GM19239 (cell line): ENCODE results near the gene GALC.
"Not testable (repeated sequence)": the region's sequence is repeated elsewhere in the genome, so short reads cannot be mapped to it uniquely, and the experiment has no call there.

Experiments used
- DNase-seq: peaks from one replicate; pipeline ENCODE4 v3.0.0; 2011; ENCODE audit warnings: low spot score; ENCODE audit not compliant: insufficient read length
- FAIRE-seq: peaks from 2 replicates; lab custom pipeline; 2011; peaks lifted over from hg19 to GRCh38; lab: Jason Lieb, UNC

GALC gene

DNA sequence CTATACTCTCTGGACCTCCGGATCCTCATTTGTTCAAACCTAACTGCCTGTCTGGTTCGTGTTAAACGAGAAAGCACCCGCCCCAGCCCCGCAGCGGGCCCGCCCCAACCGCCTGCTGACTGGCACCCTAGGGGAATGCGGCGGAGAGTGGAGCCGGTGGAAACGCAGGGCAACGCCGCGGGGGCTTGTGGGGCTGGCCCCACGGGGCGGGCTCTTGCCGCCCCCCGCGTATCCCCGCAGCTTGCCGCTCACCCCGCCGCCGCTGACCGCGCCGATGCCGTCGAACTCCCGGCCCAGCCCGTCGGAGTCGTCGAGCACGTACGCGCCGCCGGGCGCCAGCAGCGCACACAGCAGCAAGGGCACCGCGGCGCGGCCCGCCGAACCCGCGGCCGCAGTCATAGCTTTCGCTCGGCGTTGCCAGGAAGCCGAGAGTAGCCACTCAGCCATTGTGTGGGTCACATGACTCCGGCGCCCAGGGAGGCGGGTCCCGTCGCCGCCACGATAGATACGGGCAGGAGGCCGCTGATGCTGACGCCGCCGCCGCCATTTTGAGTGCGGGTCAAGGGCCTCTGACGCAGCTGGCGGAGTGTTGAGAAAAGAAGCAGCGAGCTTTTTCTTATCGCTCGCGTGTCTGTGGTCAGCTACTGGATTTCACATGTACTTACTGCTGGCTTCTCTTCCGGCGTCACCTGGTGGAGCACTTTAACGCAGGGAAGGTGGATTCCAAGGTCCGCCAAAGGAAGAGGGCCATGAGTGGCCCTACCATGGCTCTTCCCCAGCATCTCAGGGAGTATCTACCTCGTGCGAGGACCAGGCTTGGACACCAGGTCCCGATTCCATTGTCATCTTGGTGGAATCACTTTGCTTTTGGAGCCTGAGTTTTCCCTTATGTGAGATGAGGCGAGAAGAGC is at the start of gene GALC:
TSS of gene GALC (minus strand) at position 465 of the 911 bp plus-strand sequence. CDS start at position 447, 18 bp downstream.
- DNase-seq, result peak; percentile 68
- FAIRE-seq, result peak; percentile 91

DNA sequence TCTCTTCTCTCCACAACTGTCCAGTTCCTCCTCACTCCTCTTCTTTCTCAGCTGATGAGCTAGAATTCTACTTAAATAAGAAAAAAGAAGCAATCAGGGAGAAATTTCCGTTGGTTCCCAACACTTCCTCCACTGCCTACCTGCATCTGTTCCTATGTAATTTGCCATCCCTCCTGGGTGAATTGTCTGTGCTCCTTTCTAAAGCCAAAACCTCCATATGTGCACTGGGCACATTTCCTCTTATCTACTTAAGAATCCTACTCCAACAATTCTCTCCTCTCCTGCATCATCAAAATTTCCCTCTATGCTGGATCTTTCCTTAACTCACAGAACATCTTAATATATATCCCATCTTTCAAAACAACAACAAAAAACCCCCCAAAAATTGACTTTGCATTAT is 47.2 kb upstream of the GALC start:
- FAIRE-seq (no peak), DNase-seq (no peak)

DNA sequence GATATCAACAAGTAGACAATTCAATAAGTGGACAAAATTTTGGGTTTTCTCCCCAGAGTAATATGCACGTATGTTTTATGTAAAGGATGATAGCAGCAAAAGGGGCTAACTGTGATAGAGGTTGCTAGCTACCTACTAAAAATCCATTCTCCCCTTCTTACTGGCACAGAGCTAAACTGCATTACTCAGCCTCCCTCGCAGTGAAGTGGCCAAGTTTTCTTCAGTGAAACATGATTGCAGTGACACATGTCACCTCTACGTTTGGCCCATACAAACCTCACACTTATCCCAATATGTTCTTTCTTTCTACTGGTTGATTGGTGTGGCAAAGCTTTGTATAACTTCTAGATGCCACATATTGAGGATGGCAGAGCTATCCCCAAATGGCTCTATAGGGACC is 46.2 kb upstream of the GALC start:
- FAIRE-seq, result no peak
- DNase-seq, result no peak

DNA sequence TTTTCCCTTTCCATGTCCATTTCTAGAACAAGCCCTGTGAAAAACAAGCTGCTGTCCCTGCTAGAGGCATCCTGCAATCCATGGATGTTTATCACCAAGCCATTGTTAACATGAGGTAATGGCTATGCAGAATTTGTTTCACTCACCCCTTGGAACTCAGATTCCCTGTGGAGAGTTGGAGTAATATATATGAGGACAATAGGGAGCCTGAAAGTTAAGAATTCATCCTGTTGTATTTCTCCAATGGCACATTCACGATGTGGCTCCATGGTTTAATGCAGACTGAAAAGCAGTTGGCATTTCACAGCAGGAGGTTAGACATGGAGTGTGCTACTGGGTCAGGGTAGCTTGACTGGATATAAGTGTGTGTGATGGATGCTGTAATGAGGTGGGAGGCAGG is 44.3 kb upstream of the GALC start:
- DNase-seq (no peak), FAIRE-seq (no peak)

DNA sequence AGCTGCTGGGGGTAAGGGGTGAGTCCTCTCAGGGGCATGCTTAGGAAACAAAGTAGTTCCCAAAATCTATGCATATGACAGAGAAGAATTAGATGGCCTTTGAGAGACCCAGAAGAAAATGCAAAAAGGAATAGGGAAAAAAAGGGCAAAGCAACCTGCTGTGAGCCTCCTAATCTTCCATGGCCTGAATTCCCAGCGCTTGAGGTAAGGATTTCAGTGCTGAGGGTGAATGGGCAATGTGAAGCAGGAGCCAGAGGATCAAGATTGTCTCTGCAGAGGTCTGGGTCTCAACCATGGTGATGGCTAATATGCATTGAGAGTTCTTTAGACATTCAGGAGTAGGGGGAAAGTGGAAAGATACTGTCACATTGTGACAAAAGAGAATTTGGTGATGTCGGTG is 43.4 kb upstream of the GALC start:
- DNase-seq (no peak), FAIRE-seq (no peak)

DNA sequence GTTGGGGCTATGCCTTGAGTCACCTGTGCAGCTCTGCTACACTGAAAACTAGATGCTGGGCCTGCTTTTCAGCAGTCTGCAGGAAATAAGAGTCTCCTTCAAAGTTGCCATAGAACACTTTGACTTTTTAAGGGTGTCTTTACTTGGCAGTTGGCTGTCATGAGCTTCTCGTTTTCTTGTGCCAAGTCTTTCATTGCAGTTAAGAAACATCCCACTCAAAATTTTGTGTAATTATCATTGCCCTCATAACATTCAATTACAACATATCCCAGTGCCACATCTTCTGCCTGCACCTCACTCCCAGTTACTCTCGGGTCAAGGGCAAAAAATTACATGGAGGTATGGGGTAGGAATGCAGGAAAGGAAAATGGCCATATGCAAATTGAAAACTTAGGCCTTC is 41.1 kb upstream of the GALC start:
- DNase-seq (no peak), FAIRE-seq (no peak)

DNA sequence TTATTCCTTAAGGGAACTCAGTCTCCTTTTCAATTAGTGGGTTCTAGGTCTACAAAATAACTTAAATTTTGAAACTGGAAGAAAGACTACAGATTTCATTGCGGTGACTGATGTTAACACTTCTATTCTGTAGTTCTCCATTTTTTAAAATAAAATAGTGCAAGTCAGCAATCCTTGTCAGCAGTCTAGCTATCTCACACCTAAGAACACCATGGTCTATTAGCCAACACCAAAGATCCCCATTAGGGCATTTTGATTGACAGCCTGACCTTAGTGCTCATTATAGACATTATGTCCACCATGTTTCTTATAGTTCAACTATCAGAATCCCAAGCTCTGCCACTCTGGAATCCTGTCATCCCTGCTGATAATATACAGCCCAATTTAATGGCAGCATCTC is 39.4 kb upstream of the GALC start:
- FAIRE-seq (no peak), DNase-seq (no peak)

DNA sequence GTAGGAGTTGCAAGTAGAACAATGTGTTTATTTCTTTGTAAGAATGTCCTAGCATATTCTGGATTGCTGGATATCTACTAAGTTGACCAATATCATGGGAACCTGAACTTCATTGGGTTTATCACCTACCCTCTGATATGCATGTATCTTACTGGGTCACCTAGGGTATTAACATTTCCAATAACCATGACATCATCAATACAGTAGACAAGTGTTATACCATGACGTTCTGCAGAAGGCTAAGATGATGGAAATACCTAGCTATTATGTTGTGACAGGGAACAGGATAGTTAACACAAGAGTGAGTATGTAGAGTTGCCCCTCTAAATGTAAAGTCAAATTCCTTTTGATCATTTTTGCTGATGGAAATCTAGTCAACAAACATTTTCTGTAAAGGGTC is 37.9 kb upstream of the GALC start:
- FAIRE-seq (no peak), DNase-seq (no peak)

DNA sequence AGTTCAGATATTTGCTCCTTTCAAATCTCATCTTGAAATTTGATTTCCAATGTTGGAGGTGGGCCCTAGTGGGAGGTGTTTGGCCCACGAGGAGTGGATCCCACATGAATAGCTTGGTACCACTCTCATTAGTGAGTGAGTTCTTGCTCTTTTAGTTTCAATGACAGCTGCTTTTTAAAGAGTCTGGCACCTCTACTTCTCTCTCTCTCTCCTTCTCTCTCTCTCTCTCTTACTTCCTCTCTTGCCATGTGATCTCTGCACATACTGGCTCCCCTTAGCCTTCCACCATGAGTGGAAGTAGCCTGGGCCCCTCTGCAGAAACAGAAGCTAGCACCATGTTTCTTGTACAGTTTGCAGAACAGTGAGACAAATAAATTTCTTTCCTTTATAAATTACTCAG is 37.1 kb upstream of the GALC start:
- DNase-seq (no peak), FAIRE-seq (no peak)

DNA sequence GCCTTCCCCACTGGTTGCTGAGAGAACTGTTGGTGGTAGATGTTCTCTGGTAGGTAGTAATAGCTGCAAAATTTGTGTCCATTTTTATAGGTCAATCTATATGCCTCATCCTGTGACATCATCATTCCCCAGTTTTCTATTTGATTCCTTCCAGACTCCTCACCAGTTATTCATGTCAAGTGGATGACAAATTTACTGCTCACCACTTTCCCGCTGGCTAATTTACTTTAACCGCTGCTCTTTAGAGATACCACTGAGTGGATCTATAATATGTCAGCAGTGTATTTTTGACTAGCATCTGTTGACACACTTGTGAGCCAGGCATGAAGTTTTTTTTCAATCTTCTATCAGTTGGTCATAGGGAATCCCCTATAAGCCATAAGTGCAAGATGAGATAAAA is 36.5 kb upstream of the GALC start:
- FAIRE-seq (no peak), DNase-seq (no peak)

DNA sequence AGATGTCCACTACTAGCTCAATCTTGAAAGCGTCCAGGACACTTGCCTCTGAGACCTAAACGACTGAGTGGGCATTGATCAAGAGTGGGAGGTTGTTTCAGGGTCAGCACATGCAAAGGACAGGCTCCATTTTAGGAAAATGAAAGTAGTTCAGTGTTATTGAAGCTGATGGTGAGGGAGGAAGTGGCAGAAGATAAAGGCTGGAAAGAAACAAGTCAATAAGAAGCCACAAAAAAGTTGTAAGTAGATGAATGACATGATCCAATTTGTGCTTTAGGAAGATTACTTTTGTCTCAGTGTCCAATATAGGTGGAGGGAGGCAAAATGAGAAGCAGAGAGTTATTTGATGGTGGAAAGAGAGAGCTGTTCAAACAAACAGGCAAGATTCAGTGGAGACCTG is 33.9 kb upstream of the GALC start:
- FAIRE-seq, result peak; percentile 49
- no peak for DNase-seq

DNA sequence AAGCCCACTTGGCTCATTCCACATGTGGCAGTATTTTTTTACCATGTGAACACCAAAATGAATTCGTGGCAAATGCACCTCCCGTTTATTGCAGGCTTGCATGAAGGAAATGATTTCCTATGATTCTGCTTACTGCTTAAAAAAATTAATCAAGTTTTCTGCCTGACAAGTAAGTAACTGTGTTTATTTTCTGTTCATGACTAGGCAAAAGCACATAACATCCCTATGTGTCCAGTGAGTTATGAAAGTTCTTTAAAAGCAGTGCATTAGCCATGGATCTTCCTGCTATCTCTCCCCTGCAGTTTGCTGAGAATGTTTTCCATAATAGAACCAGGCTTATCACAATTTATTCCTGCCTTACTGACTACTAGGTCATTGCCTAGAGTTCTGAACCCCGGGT is 32.3 kb upstream of the GALC start:
- FAIRE-seq, result no peak

DNA sequence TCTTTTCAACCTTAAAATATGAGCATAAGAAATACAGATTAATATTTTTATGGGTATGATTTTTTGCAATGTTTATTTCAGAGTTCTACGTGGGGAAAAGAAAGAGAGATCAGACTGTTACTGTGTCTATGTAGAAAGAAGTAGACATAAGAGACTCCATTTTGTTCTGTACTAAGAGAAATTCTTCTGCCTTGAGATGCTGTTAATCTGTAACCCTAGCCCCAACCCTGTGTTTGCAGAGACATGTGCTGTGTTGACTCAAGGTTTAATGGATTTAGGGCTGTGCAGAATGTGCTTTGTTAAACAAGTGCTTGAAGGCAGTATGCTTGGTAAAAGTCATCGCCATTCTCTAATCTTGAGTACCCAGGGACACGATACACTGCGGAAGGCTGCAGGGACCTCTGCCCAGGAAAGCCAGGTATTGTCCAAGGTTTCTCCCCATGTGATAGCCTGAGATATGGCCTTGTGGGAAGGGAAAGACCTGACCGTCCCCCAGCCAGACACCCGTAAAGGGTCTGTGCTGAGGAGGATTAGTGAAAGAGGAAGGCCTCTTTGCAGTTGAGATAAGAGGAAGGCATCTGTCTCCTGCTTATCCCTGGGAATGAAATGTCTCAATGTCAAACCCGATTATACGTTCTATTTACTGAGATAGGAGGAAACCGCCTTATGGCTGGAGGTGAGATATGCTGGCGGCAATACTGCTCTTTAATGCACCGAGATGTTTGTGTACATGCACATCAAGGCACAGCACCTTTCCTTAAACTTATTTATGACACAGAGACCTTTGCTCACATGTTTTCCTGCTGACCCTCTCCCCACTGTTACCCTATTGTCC is 31.5 kb upstream of the GALC start:
- not testable (repeated sequence) for FAIRE-seq

More for the DNA sequence above, 32.3 kb upstream of the GALC start:
- DNase-seq, result no peak

DNA sequence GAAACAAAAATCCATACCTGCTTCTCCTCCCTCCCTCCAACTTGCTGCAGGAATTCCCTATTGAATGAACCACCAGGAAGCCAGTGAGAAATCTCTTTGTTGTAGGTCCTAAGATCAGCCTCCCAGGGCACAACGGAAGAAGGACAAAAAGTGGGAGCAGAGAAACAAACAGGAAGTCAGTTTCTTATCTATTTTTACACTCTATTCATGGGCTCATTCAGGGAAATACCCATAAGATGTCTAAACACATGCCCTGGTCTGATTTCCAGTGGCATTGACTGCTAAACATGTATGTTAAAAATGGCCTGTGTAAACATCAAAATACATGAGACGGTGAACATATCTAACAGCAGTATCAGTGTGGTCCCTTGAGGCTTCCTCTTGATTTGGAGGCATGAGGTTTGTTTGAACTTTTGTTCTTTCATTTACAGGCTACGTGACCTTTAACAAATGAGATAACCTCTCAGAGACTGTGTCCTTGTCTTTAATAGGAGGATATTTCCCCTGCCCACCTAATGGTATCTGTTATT is 30.7 kb upstream of the GALC start:
- DNase-seq (no peak), FAIRE-seq (peak; percentile 37)

More for the DNA sequence above, 31.5 kb upstream of the GALC start:
- DNase-seq, result not testable (repeated sequence)

DNA sequence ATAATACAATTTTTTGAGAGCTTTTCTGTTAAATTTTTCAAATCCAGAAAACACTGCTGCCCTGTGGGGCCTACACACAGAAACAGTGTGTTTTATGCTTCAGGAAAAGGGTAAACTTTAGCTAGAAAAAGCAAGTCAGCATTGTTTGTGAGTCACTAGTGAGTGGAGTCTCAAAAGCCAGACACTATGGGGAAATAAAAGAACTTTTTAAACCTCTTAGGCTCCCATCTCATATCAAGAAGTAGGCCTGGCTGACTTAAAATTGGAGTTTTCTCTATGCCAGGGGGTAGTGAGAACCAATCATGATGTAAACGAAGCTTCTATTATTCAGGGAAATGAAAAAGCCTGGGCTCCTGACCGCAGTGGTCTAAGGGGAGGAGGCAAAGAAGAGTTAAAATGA is 24.6 kb upstream of the GALC start:
- no peak for FAIRE-seq
- DNase-seq, result no peak

DNA sequence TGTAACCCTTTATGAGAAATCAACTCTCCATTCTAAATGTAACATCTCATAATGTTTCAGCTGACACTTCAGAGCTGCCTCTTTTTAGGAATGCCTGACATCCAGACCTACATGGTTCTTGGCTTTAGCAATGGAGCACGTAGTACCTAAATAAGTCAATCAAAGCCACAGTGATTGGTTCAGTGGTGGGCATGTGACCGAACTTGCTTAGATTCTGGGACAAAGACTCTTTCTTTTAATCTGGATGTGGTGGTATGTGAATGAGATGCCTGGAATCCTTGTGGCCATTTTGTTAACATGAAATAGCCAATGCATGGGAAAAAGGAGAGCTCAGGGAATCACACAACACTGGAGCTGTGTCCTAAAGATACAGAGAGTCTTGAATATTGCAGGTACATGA is 23.8 kb upstream of the GALC start:
- no peak for FAIRE-seq
- DNase-seq, result no peak

DNA sequence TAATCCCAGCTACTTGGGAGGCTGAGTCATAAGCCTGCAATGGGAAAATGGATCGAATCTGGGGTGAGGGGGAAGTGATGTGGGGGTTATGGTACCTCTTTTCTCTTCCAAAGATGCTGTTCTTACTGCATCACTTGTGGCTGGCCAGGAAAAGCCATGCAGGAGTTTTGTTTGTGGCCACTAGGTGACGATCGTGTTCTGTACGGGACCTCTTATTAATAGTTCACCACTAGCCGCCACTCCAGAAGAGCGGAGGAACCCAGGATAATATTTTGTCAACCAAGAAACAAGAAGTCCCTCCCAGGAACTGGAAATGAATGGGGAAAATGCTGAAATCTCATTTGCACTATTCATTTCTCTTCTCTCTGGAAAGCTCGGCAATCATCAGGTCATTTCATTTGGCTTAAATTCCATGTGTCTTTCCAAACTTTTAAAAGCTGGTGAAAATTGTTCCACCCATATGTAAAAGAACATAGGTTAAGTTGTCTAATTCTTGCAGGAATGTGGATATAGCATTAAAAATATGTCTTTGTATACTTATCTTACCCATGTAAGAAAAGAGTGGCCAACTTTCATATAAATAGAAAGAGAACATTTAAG is 20.9 kb upstream of the GALC start:
- FAIRE-seq, result peak; percentile 70

DNA sequence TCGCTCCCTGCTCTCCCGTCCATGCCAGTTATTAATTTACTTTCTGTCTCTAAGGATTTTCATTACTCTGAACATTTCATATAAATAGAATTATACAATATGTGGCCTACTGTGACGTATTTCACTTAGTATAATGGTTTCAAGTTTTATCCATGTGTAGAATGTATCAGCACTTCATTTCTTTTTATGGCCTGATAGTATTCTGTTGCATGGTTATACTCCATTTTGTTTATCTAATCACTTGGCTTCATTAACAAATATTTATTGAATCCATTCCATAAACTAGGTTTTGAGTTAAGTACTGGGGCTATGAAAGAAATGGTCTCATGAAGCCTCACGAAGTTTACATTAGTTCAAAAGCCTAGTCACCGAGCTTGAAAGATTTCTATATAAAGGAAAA is 19.5 kb upstream of the GALC start:
- FAIRE-seq (no peak), DNase-seq (no peak)

More for the DNA sequence above, 20.9 kb upstream of the GALC start:
- DNase-seq, result no peak

DNA sequence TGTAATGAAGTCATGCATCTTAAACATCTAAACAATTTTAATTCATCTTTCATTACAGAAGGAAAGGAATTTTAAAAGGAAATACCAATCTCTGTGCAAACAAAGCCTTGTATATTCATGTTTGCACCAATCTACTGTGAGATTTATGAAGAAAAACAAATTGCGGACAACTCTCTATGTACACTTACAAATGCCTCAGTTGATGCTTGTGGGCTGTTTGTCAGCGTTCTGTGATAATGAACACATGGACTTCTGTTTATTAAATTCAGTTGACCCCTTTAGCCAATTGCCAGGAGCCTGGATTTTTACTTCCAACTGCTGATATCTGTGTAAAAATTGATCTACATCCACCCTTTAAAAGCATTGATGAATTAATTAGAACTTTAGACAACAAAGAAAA is 17.3 kb upstream of the GALC start:
- no peak for FAIRE-seq
- DNase-seq, result no peak

DNA sequence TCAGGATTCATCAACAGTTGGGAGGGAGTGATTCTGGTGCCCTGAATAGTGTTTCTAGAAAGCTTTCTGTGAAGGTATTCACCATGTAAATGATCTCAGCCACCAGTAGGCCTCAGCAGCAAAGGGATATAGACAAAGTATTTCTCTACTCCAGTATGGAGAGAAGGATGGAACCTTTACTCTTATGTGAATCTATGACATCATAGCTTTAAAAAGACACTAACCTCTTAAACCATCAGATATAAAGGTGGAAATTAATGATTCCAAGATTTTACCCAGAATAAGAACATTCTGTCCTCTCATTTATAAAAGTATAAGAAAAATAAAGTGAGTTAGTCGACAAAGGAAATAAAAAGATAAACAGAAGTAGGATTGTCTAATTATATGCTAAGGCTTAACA is 16.5 kb upstream of the GALC start:
- no peak for FAIRE-seq

More for the DNA sequence above, 16.5 kb upstream of the GALC start:
- DNase-seq, result no peak
